GM12878 (cell line): Measurements from ENCODE around the gene CHMP6. TPM values are rescaled to one million over a fixed set of nuclear protein-coding genes. Genes with fewer than 3 reads are reported as not detected.

Experiments
- ATAC-seq: fragments of 200-7000 bp; cut with Tn5 transposase; 3 replicates; pipeline ENCODE4 v1.9.1; 2020; ENCODE audit warnings: mild to moderate bottlenecking, moderate library complexity
- BruUV-seq: library from RNA; stranded (reverse); fragments of 400-500 nt; replicated peaks from 2 replicates; lab custom pipeline; 2021; lab: Mats Ljungman, UMichigan
- CTCF ChIA-PET: fragments of 300-600 bp; sonication (Branson Sonifier 250); formaldehyde crosslinking; extraction: SDS; loops from one replicate; lab custom pipeline; 2021; ENCODE audit warnings: inconsistent platforms; lab: Yijun Ruan, JAX
- POLR2A ChIA-PET: fragments of 350-600 bp; formaldehyde crosslinking; extraction: SDS; loops from one replicate; lab custom pipeline; 2021; ENCODE audit warnings: inconsistent platforms; lab: Charles Lee
- RAD21 ChIA-PET: fragments of 300-600 bp; sonication (Branson Sonifier 250); formaldehyde crosslinking; loops from one replicate; lab custom pipeline; 2023; ENCODE audit warnings: antibody characterized with exemption; ENCODE audit not compliant: unreplicated experiment; lab: Charles Lee
- SMC1A ChIA-PET: fragments of 300-600 bp; sonication (Branson Sonifier 250); formaldehyde crosslinking; loops from one replicate; lab custom pipeline; 2023; ENCODE audit not compliant: unreplicated experiment, uncharacterized antibody; lab: Charles Lee
- DNase-seq: peaks from one replicate; pipeline ENCODE4 v3.0.0-alpha.2; 2011; ENCODE audit warnings: low read depth, low spot score
- FAIRE-seq: peaks from 3 replicates; lab custom pipeline; 2011; peaks lifted over from hg19 to GRCh38; lab: Jason Lieb, UNC
- H2AFZ ChIP-seq: 2 replicates; pipeline ENCODE4 v1.6.0; 2011; ENCODE audit warnings: low read depth, low read length, control low read depth; ENCODE audit not compliant: control insufficient read depth
- H3K27ac ChIP-seq: 2 replicates; pipeline ENCODE4 v1.5.1; 2011; ENCODE audit warnings: control low read depth; ENCODE audit not compliant: control insufficient read depth, insufficient read depth
- H3K27me3 ChIP-seq, 2 experiments: replicated peaks in 1 of 2; 2 replicates each; pipeline versions ENCODE4 v1.6.0 to v1.6.1; 2011; ENCODE audit warnings: low read length in 1 of 2; ENCODE audit not compliant: control insufficient read depth in 2 of 2, insufficient read depth in 2 of 2
- H3K36me3 ChIP-seq, 2 experiments: 2 replicates each; pipeline ENCODE4 v1.5.1; 2011; ENCODE audit warnings: low read length in 1 of 2; ENCODE audit not compliant: control insufficient read depth in 2 of 2, insufficient read depth in 2 of 2
- H3K4me1 ChIP-seq: 2 replicates; pipeline ENCODE4 v1.6.1; 2011; ENCODE audit warnings: mild to moderate bottlenecking, low read length, moderate library complexity, mixed read lengths; ENCODE audit not compliant: control insufficient read depth, insufficient read depth
- H3K4me2 ChIP-seq: 2 replicates; pipeline ENCODE4 v1.6.0; 2011; ENCODE audit warnings: control low read depth; ENCODE audit not compliant: control insufficient read depth, insufficient read depth
- H3K4me3 ChIP-seq: fragments of 200-600 bp; sonication (generic); 2 replicates; pipeline ENCODE4 v1.5.1; 2016
- H3K79me2 ChIP-seq: 2 replicates; pipeline ENCODE4 v1.6.0; 2011; ENCODE audit warnings: low read length; ENCODE audit not compliant: control insufficient read depth, insufficient read depth
- H3K9ac ChIP-seq: 2 replicates; pipeline ENCODE4 v1.8.0; 2011; ENCODE audit warnings: low read length, control low read depth, mixed read lengths; ENCODE audit not compliant: control insufficient read depth, insufficient read depth
- H3K9me3 ChIP-seq: replicated peaks from 3 replicates; pipeline ENCODE4 v1.5.1; 2011; ENCODE audit warnings: mild to moderate bottlenecking, low read length; ENCODE audit not compliant: control insufficient read depth, insufficient read depth
- H4K20me1 ChIP-seq: 2 replicates; pipeline ENCODE4 v1.6.0; 2011; ENCODE audit not compliant: control insufficient read depth, insufficient read depth
- CHD4 ChIP-seq: fragments of 200-600 bp; sonication (generic); IDR thresholded peaks from 2 replicates; pipeline ENCODE4 v1.6.1; 2016; ENCODE audit warnings: mild to moderate bottlenecking
- EZH2 ChIP-seq: IDR thresholded peaks from 2 replicates; pipeline ENCODE4 v1.6.1; 2012; ENCODE audit warnings: low read depth, mild to moderate bottlenecking, control low read depth, inconsistent platforms, low read length, borderline replicate concordance; ENCODE audit not compliant: control insufficient read depth
- FOXM1 ChIP-seq: IDR thresholded peaks from 2 replicates; pipeline ENCODE4 v1.6.1; 2012; ENCODE audit warnings: low read depth, mild to moderate bottlenecking, inconsistent platforms, low read length, moderate library complexity
- IKZF1 ChIP-seq: fragments of 450-650 bp; conservative IDR thresholded peaks from 2 replicates; pipeline ENCODE4 v1.6.1; 2017; ENCODE audit warnings: antibody characterized with exemption, mild to moderate bottlenecking
- MTA3 ChIP-seq: IDR thresholded peaks from 2 replicates; pipeline ENCODE4 v1.6.1; 2012; ENCODE audit warnings: low read length, inconsistent platforms, borderline replicate concordance
- NFYA ChIP-seq: IDR thresholded peaks from 2 replicates; pipeline ENCODE4 v1.6.1; 2011; ENCODE audit warnings: low read depth, mild to moderate bottlenecking, low read length, improper control_type of control experiment, borderline replicate concordance
- PAX8 ChIP-seq: fragments of 450-650 bp; IDR thresholded peaks from 2 replicates; pipeline ENCODE4 v1.6.1; 2017; ENCODE audit warnings: mild to moderate bottlenecking, moderate library complexity
- RAD51 ChIP-seq: fragments of 450-650 bp; IDR thresholded peaks from 2 replicates; pipeline ENCODE4 v1.6.1; 2016; ENCODE audit warnings: moderate library complexity, mild to moderate bottlenecking, inconsistent platforms
- STAT1 ChIP-seq: fragments of 450-650 bp; conservative IDR thresholded peaks from 2 replicates; pipeline ENCODE4 v1.6.1; 2014; ENCODE audit warnings: antibody characterized with exemption, mild to moderate bottlenecking
- ZBED1 ChIP-seq: IDR thresholded peaks from 2 replicates; pipeline ENCODE4 v1.6.1; 2016; ENCODE audit warnings: borderline replicate concordance
- WGBS: methylation state at CpG from one replicate; pipeline ENCODE4 v1.1.6; 2016; ENCODE audit warnings: low lambda C conversion rate; ENCODE audit not compliant: insufficient replicate concordance, insufficient coverage; ENCODE audit errors: missing lambda C conversion rate; 5-methylcytosine and 5-hydroxymethylcytosine counted together
- in situ Hi-C: fragments of 300-500 bp; cut with MboI; formaldehyde crosslinking; loops from 9 replicates; pipeline ENCODE4 v1.14.3; 2018; ENCODE audit warnings: mixed read lengths
- intact Hi-C: fragments of 100-400 bp; cut with micrococcal nuclease; formaldehyde crosslinking; loops from one replicate; pipeline ENCODE4 v1.14.2; 2022; ENCODE audit not compliant: unreplicated experiment
- polyA plus RNA-seq, 11 experiments: library from polyadenylated mRNA; depleted of rRNA in 4 of 11; unstranded in 6 of 11; stranded (reverse) in 5 of 11; fragments of >200 nt; fragmentation: Nextera tagmentation in 4 of 11; fragmentation: Illumina TruSeq in 1 of 11; extraction: Ambion mirVana in 4 of 11; extraction: Trizol in 1 of 11; gene quantifications; 1 replicate in 1 of 11; 2 replicates in 10 of 11; pipeline versions ENCODE4 v1.2.1 to v1.2.3, GENCODE V29; 2011 to 2016; ENCODE audit warnings: inconsistent platforms in 2 of 11, missing spikeins in 2 of 11, low read depth in 1 of 11
- total RNA-seq, 4 experiments: library from RNA; depleted of rRNA in 3 of 4; stranded (reverse); fragments of >200 nt in 3 of 4; fragmentation: Illumina TruSeq in 1 of 4; extraction: Trizol in 1 of 4; gene quantifications; 2 replicates each; pipeline versions ENCODE4 v1.2.1 to v1.2.3, GENCODE V29; 2013 to 2021

CHMP6 gene
- total and polyA plus RNA-seq, 10 of the 15 experiments (the other 5 are each of a cell fraction or from before 2014, with no cell fraction given): 0.21 to 37.9 (median 14.7) TPM

DNA sequence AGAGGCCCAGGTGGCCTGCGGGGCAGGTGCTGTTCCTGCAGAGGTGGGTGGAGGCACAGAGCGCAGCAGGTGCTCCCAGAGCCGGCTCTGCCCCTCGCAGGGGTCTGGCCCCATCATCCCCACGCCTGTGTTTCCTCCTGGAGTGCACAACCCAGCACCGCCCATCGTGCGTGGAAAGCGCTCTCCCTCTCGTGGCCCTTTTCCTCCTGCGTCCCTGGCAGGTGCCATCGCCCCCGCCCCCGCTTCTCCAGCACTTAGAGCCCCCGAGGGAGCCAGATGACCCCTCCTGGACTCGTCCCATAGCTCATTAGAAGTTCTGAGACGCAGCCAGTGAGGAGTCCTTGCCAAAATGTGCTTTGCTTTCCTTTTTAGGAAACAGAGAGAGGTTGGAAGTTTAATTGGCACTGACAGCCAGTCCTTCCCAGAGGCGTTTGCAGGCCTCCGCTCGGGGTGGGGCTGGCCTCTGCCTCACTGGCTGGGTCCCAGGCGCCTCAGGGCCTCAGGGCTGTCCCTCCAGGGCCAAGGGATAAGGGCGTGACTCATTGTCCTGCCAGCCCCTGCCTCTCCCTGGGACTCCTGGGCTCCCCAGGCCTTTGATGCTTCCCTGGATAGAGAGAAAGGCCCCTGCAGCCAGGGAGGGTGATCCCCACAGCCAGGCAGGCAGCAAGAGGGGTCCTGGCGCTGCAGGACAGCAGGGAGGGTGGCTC is 32.2 kb upstream of the CHMP6 start:
- no TSS peak for BruUV-seq
- RAD21 ChIA-PET: no interaction called here
- Histone ChIP-seq H3K4me3 (no peak overlapping the region), H4K20me1 (no peaks in the 10 kb centered on the region), H2AFZ (no peak overlapping the region), H3K27ac (no peak overlapping the region), H3K9me3 (no peaks in the 10 kb centered on the region), H3K79me2 (no peaks in the 10 kb centered on the region), H3K9ac (no peak overlapping the region), H3K36me3 (no peaks in the 10 kb centered on the region), H3K4me1 (no peaks in the 10 kb centered on the region), H3K4me2 (no peak overlapping the region), H3K27me3 (no peaks in the 10 kb centered on the region)
- in situ Hi-C loops (no loop called here), intact Hi-C loops (no loop called here)
- SMC1A ChIA-PET: no interaction called here
- POLR2A ChIA-PET: no interaction called here
- 82% methylated on average over 23 of the region's 23 CpGs for WGBS
- FAIRE-seq (no peak), DNase-seq (no peak), ATAC-seq (no peak)
- CTCF ChIA-PET: no interaction called here
- TF ChIP-seq RAD51: no peak

DNA sequence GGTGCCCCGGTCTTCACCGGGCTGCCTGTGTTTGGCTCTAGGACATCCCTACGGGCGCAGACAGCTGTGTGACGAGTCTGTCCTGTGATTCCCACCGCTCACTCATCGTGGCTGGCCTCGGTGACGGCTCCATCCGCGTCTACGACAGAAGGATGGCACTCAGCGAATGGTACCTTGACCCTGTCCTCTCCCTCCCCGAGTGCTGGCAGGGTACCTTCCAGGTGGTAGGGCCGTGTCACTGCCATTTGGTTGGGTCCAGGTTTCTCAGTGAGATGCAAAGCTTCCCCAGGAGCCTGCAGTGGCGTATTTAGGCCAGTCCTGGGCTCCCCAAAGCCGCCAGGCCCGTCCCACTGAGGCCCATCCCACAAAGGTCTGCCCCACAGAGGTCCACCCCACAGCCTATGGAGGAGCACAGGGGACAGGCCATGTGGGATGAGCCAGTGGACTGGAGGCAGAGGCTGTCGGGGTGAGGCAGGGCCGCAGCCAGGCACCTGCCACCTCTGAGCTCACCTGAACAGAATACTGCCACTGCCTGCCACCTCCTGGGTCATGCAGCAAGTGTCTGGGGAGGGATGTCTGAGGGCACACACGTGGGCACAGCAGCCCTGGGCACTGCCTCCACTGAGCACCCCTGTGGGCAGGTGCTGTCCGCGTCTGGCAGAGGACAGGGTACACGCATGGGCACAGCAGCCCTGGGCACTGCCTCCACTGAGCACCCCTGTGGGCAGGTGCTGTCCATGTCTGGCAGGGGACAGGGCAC is 31.4 kb upstream of the CHMP6 start:
- FAIRE-seq (no peak), DNase-seq (no peak), ATAC-seq (no peak)
- H3K4me1 ChIP-seq: no peaks in the 10 kb centered on the region
- no peaks in the 10 kb centered on the region for H3K27me3 ChIP-seq
- H2AFZ ChIP-seq: no peak overlapping the region
- TF ChIP-seq MTA3: no peak
- no peak for TF ChIP-seq PAX8
- no peak for TF ChIP-seq FOXM1
- TF ChIP-seq CHD4: no peak
- TF ChIP-seq STAT1: no peak
- TF ChIP-seq IKZF1: no peak
- TF ChIP-seq ZBED1: no peak
- TF ChIP-seq EZH2: no peak
- no peak for TF ChIP-seq NFYA
- ChIA-PET RAD21 (no interaction called here), SMC1A (no interaction called here), CTCF (no interaction called here), POLR2A (no interaction called here)
- no TSS peak for BruUV-seq
- WGBS: 87% methylated on average over 24 of the region's 24 CpGs
- in situ Hi-C loops (no loop called here), intact Hi-C loops (no loop called here)
- H3K4me3 ChIP-seq: no peak overlapping the region
- H3K79me2 ChIP-seq: no peaks in the 10 kb centered on the region
- H3K4me2 ChIP-seq: no peak overlapping the region
- no peaks in the 10 kb centered on the region for H4K20me1 ChIP-seq
- no peaks in the 10 kb centered on the region for H3K9me3 ChIP-seq
- H3K9ac ChIP-seq: no peak overlapping the region
- no peaks in the 10 kb centered on the region for H3K36me3 ChIP-seq
- no peak overlapping the region for H3K27ac ChIP-seq
